K562 (cell line): ENCODE data around the gene ETS1. TPM values are rescaled to one million over a fixed set of nuclear protein-coding genes. Genes with fewer than 3 reads are reported as not detected.

Source experiments
- ATAC-seq: fragments of 200-7000 bp; cut with Tn5 transposase; 3 replicates; pipeline ENCODE4 v1.9.1; 2020; ENCODE audit warnings: moderate library complexity
- BruUV-seq: library from RNA; stranded (reverse); fragments of 400-500 nt; replicated peaks from 2 replicates; lab custom pipeline; 2021; lab: Mats Ljungman, UMichigan
- CTCF ChIA-PET: fragments of 300-600 bp; formaldehyde crosslinking; extraction: SDS; loops from one replicate; lab custom pipeline; 2021; ENCODE audit warnings: low intra/inter-chr PET ratio; lab: Yijun Ruan, JAX
- POLR2A ChIA-PET: fragments of 300-600, 350-650 bp; sonication (Branson Sonifier 250); formaldehyde crosslinking; extraction: SDS; loops from one replicate; lab custom pipeline; 2021; ENCODE audit warnings: antibody characterized with exemption, inconsistent platforms; lab: Yijun Ruan, JAX
- DNase-seq, 4 experiments: peaks; one replicate each; pipeline versions ENCODE4 v3.0.0 to v3.0.0-alpha.2; 2011 to 2018; ENCODE audit warnings: low spot score in 3 of 4, mixed read lengths in 3 of 4; ENCODE audit errors: extremely low read depth in 1 of 4
- FAIRE-seq: peaks from 2 replicates; lab custom pipeline; 2011; peaks lifted over from hg19 to GRCh38; lab: Jason Lieb, UNC
- H2AFZ ChIP-seq: 2 replicates; pipeline ENCODE4 v1.6.0; 2011; ENCODE audit warnings: low read depth, low read length, control low read depth, inconsistent platforms
- H3K27ac ChIP-seq: fragments of 200-600 bp; 3 replicates; pipeline ENCODE4 v1.8.0; 2011; ENCODE audit warnings: low read depth, mild to moderate bottlenecking, control low read depth, inconsistent platforms, low read length, moderate library complexity, mixed read lengths; ENCODE audit errors: extremely low read depth
- H3K27me3 ChIP-seq, 2 experiments: fragments of 300-600 bp in 1 of 2; 2 replicates in 1 of 2; 3 replicates in 1 of 2; pipeline versions ENCODE4 v1.6.0 to v1.8.0; 2011; ENCODE audit warnings: inconsistent platforms in 2 of 2, low read length in 2 of 2, mild to moderate bottlenecking in 1 of 2, mixed read lengths in 1 of 2, moderate library complexity in 1 of 2; ENCODE audit not compliant: control insufficient read depth in 2 of 2, insufficient read depth in 2 of 2
- H3K36me3 ChIP-seq: fragments of 300-600 bp; 3 replicates; pipeline ENCODE4 v1.8.0; 2011; ENCODE audit warnings: mild to moderate bottlenecking, low read length, inconsistent platforms; ENCODE audit not compliant: control insufficient read depth, insufficient read depth
- H3K4me1 ChIP-seq, 2 experiments: fragments of 200-600 bp in 1 of 2; replicated peaks in 1 of 2; 2 replicates in 1 of 2; 3 replicates in 1 of 2; pipeline versions ENCODE4 v1.5.1 to v1.8.0; 2011; ENCODE audit warnings: inconsistent platforms in 2 of 2, low read length in 2 of 2, mild to moderate bottlenecking in 1 of 2, mixed read lengths in 1 of 2, moderate library complexity in 1 of 2; ENCODE audit not compliant: control insufficient read depth in 2 of 2, insufficient read depth in 2 of 2
- H3K4me2 ChIP-seq: 2 replicates; pipeline ENCODE4 v1.6.1; 2011; ENCODE audit warnings: low read length, control low read depth, inconsistent platforms, mixed read lengths; ENCODE audit not compliant: insufficient read depth
- H3K4me3 ChIP-seq: fragments of 200-600 bp; sonication (generic), shearing (Covaris generic); 2 replicates; pipeline ENCODE4 v1.5.1; 2016; ENCODE audit warnings: control low read depth, inconsistent platforms
- H3K79me2 ChIP-seq: fragments of 200-600 bp; 3 replicates; pipeline ENCODE4 v1.8.0; 2011; ENCODE audit warnings: low read length, inconsistent platforms; ENCODE audit not compliant: control insufficient read depth, insufficient read depth
- H3K9ac ChIP-seq, 2 experiments: 2 replicates each; pipeline versions ENCODE4 v1.6.0 to v1.6.1; 2011; ENCODE audit warnings: low read depth in 2 of 2, low read length in 2 of 2, control low read depth in 1 of 2, inconsistent platforms in 1 of 2, mild to moderate bottlenecking in 1 of 2, mixed read lengths in 1 of 2; ENCODE audit not compliant: insufficient read depth in 1 of 2
- H3K9me1 ChIP-seq: one replicate; pipeline ENCODE4 v1.6.0; 2011; ENCODE audit warnings: inconsistent platforms, mild to moderate bottlenecking, low read length, moderate library complexity; ENCODE audit not compliant: control insufficient read depth, insufficient read depth
- H3K9me3 ChIP-seq: replicated peaks from 2 replicates; pipeline ENCODE4 v1.5.1; 2011; ENCODE audit warnings: low read depth, low read length, inconsistent platforms; ENCODE audit not compliant: control insufficient read depth, insufficient read depth
- H4K20me1 ChIP-seq: replicated peaks from 2 replicates; pipeline ENCODE4 v1.6.1; 2011; ENCODE audit warnings: low read length, inconsistent platforms, mixed read lengths; ENCODE audit not compliant: control insufficient read depth, insufficient read depth
- ADNP ChIP-seq: fragments of 200-800 bp; sonication (Bioruptor generic); IDR thresholded peaks from 2 replicates; pipeline ENCODE4 v1.6.1; 2016; ENCODE audit warnings: missing genetic modification characterization, missing compliant biosample characterization
- BCOR ChIP-seq: fragments of 450-650 bp; IDR thresholded peaks from 2 replicates; pipeline ENCODE4 v1.6.1; 2016
- ERF ChIP-seq: fragments of 450-650 bp; formaldehyde crosslinking; IDR thresholded peaks from 2 replicates; pipeline ENCODE4 v1.4.0; 2020; ENCODE audit warnings: mild to moderate bottlenecking, mixed read lengths
- HLTF ChIP-seq: fragments of 450-650 bp; IDR thresholded peaks from 2 replicates; pipeline ENCODE4 v1.6.1; 2016
- NELFE ChIP-seq: IDR thresholded peaks from 2 replicates; pipeline ENCODE4 v1.6.1; 2011; ENCODE audit warnings: mild to moderate bottlenecking; ENCODE audit not compliant: insufficient read depth, insufficient read length
- NFRKB ChIP-seq: fragments of 450-650 bp; IDR thresholded peaks from 2 replicates; pipeline ENCODE4 v1.6.1; 2016; ENCODE audit warnings: low read depth
- SMC3 ChIP-seq: conservative IDR thresholded peaks from 2 replicates; pipeline ENCODE4 v1.6.1; 2011; ENCODE audit warnings: low read depth, low read length, improper control_type of control experiment; ENCODE audit not compliant: insufficient read depth
- ZBTB34 ChIP-seq: fragments of 250-450 bp; sonication (Bioruptor Pico); IDR thresholded peaks from 2 replicates; pipeline ENCODE4 v1.8.0; 2021; ENCODE audit warnings: mild to moderate bottlenecking, moderate library complexity
- ZNF134 ChIP-seq: fragments of 250-450 bp; sonication (Bioruptor Pico); conservative IDR thresholded peaks from 2 replicates; pipeline ENCODE4 v1.4.0; 2020
- ZNF224 ChIP-seq: sonication (generic); formaldehyde crosslinking; IDR thresholded peaks from 2 replicates; pipeline ENCODE4 v1.8.0; 2022; ENCODE audit warnings: mild to moderate bottlenecking, missing genetic modification reagents
- WGBS: fragments of 100-300 bp; shearing (Covaris generic); methylation state at CpG from one replicate; pipeline ENCODE4 v1.1.6; 2016; ENCODE audit warnings: low coverage, mixed read lengths; ENCODE audit not compliant: insufficient coverage; ENCODE audit errors: missing lambda C conversion rate; 5-methylcytosine and 5-hydroxymethylcytosine counted together
- in situ Hi-C: fragments of 300-500 bp; cut with MboI; formaldehyde crosslinking; loops from 4 replicates; pipeline ENCODE4 v1.15.0; 2018; ENCODE audit warnings: inconsistent platforms, mixed read lengths
- intact Hi-C: fragments of 100-400 bp; cut with micrococcal nuclease; formaldehyde crosslinking; loops from 2 replicates; pipeline ENCODE4 v1.14.2; 2022
- polyA plus RNA-seq, 8 experiments: library from polyadenylated mRNA; depleted of rRNA in 4 of 8; stranded (reverse) in 5 of 8; unstranded in 3 of 8; fragments of >200 nt; fragmentation: Nextera tagmentation in 2 of 8; fragmentation: Illumina TruSeq in 1 of 8; extraction: Ambion mirVana in 2 of 8; extraction: Trizol in 1 of 8; gene quantifications; 2 replicates each; pipeline versions ENCODE4 v1.2.1 to v1.2.3, GENCODE V29; 2011 to 2014; ENCODE audit warnings: inconsistent platforms in 1 of 8, missing spikeins in 1 of 8
- total RNA-seq, 7 experiments: library from RNA; depleted of rRNA in 6 of 7; stranded (reverse); fragments of >200 nt in 6 of 7; fragmentation: Illumina TruSeq in 2 of 7; extraction: Trizol in 2 of 7; gene quantifications; 2 replicates each; pipeline versions ENCODE4 v1.2.1 to v1.2.3, GENCODE V29; 2011 to 2021; ENCODE audit warnings: low replicate concordance in 1 of 7

The ETS1 gene
- total and polyA plus RNA-seq, 9 of the 15 experiments (the other 6 are each of a cell fraction or from before 2014, with no cell fraction given): 0.04 to 1.4 (median 0.23) TPM

GRCh38 chr11:128580612-128581011 is 6.7 kb downstream of the ETS1 start:
- BruUV-seq: no TSS peak
- H3K27me3 ChIP-seq: no peaks in the 10 kb centered on the region
- H3K9me3 ChIP-seq: no peaks in the 10 kb centered on the region
- H4K20me1 ChIP-seq: no peaks in the 10 kb centered on the region
- no peaks in the 10 kb centered on the region for H3K9me1 ChIP-seq
- intact Hi-C loops (no loop called here), in situ Hi-C loops (no loop called here)
- CTCF ChIA-PET: no interaction called here
- no peak overlapping the region for H3K9ac ChIP-seq
- H3K79me2 ChIP-seq: no peaks in the 10 kb centered on the region
- no peak overlapping the region for H2AFZ ChIP-seq
- no peaks in the 10 kb centered on the region for H3K36me3 ChIP-seq
- H3K4me2 ChIP-seq: no peak overlapping the region
- no peak overlapping the region for H3K4me3 ChIP-seq
- POLR2A ChIA-PET: no interaction called here
- H3K4me1 ChIP-seq: no peaks in the 10 kb centered on the region
- no peak for DNase-seq
- H3K27ac ChIP-seq: no peak overlapping the region
- TF ChIP-seq ZBTB34 (CRISPR knock-in tag) (no peak), ZNF134 (CRISPR knock-in tag) (no peak), BCOR (no peak), ZNF224 (no peak), NELFE (no peak), ADNP (tag) (no peak), SMC3 (no peak), NFRKB (no peak), ERF (CRISPR knock-in tag) (no peak), HLTF (no peak)
- no peak for ATAC-seq
- FAIRE-seq: no peak
- 2% methylated on average over 2 of the region's 2 CpGs for WGBS
